Right lobe of liver (tissue), 4 donors: ENCODE results near the gene SDHAF2.
"Not testable (repeated sequence)": the region's sequence is repeated elsewhere in the genome, so short reads cannot be mapped to it uniquely, and the experiment has no call there.

Source experiments
- CTCF ChIP-seq, 4 donors: fragments of 200-600 bp in 3 of 4; fragments of 450-650 bp in 1 of 4; IDR thresholded peaks; one replicate each; pipeline versions ENCODE4 v1.5.1 to v1.8.0; 2016 to 2022; ENCODE audit warnings: antibody characterized with exemption in 4 of 4, mild to moderate bottlenecking in 2 of 4
- POLR2A ChIP-seq: fragments of 450-650 bp; IDR thresholded peaks from one replicate; pipeline ENCODE4 v1.6.1; 2017; ENCODE audit warnings: antibody characterized with exemption, mild to moderate bottlenecking
- donor health status: DM: no; HTN: no; CAD: no.
- donor health status: DM: no; HTN: no; CAD: no.
- donor health status: DM: no; HTN: yes; CAD: no.

GRCh38 chr11:61383859-61384258 lies 46.1 kb upstream of the SDHAF2 start:
- TF ChIP-seq CTCF (IDR thresholded peaks at IDR 0.05); POLR2A: not testable (repeated sequence)
